Stimulated activated CD4-positive, alpha-beta T cell treated with anti-CD3 and anti-CD28 coated beads, TNF-alpha, amount 100 ng/mL, for 24 hours (primary cell): ENCODE data around the gene PCDHGA1.
"Not testable (repeated sequence)": the region's sequence is repeated elsewhere in the genome, so short reads cannot be mapped to it uniquely, and the experiment has no call there.

Experiments used
- DNase-seq, 3 experiments: peaks; one replicate each; pipeline ENCODE4 v3.0.0-alpha.2; 2020; ENCODE audit warnings: low read depth in 3 of 3

Gene PCDHGA1

DNA sequence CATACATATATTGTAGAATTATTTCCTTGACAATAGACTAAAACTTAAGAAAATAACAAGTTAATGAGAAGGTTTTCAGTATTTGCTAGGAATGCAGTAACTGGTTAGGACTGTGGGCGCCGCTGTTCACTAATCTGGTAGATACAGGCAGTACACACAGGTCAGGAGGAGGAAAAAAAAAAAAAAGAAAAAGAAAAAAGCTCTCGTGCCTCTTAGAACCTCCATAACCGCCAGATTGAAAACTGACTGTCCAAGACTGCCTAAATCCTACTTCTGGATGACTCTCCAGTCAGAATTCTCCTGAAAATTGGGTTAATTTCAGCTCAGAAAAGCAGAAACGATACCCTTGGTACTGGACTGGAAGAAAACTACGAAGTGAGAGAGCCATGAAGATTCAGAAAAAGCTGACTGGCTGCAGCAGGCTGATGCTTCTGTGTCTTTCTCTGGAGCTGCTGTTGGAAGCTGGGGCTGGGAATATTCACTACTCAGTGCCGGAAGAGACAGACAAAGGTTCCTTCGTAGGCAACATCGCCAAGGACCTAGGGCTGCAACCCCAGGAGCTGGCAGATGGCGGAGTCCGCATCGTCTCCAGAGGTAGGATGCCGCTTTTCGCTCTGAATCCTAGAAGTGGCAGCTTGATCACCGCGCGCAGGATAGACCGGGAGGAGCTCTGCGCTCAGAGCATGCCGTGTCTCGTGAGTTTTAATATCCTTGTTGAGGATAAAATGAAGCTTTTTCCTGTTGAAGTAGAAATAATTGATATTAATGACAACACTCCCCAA lies at the start of gene PCDHGA1:
Gene PCDHGA1, plus strand, starts transcription at position 216 of the 782 bp plus-strand sequence.
- DNase-seq: no peak

DNA sequence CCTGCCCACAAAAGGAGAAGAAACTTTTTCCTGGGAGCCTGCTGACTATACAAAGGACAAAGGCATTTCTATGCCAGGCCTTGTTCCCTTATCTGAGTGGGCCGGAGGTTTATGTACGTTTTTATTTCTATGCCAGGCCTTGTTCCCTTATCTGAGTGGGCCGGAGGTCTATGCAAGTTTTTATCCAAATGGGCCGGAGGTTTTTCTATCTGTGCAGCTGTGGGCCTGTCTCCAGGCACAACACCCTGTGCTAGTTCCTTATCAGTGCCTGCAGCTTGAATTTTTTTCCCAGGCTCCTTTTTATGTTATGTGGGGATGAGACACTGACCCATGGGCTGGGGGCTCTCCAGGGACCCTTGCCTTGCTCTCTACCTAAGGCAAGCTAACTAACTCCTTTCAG lies 31.9 kb upstream of the PCDHGA1 start:
- no peak for DNase-seq

DNA sequence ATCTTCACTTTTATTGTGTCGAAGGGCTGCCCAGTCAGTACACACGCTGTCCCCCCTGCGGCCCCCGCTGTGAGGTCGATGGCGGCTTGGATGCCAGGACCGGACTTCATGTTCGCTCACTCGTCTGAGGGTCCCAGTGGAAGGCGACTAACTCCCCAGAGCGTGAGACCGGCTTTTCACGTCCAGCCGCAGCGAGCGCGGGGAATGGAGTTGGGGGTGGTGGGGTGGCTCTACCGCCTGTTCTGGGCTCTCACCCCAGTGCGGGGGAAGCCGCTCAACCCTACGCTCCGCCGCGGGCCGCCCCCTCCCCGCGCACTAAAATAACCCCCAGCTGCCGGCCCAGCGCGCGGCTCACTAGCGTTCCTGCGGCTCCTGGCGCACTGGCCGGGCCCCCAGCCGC lies 26.6 kb upstream of the PCDHGA1 start, which contains the start of gene SLC25A2:
Gene SLC25A2, minus strand, starts transcription at position 294 of the 400 bp plus-strand sequence. Its CDS starts 184 bp downstream, at position 110.
- DNase-seq: no peak

DNA sequence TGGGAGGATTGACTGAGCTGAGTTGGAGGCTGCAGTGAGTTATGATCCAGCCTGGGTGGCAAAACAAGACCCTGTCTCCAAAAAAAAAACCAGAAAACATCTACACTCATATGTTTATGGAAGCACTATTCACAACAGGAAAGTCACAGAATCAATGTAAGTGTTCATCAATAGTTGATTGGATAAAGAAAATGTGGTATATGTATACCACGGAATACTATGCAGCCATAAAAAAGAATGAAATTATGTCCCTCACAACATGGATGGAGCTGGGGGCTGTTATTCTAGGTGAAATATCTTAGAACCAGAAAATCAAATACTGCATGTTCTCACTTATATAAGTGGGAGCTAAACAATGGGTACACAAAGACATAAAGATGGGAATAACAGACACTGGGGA lies 23.7 kb upstream of the PCDHGA1 start:
- DNase-seq: no peak

DNA sequence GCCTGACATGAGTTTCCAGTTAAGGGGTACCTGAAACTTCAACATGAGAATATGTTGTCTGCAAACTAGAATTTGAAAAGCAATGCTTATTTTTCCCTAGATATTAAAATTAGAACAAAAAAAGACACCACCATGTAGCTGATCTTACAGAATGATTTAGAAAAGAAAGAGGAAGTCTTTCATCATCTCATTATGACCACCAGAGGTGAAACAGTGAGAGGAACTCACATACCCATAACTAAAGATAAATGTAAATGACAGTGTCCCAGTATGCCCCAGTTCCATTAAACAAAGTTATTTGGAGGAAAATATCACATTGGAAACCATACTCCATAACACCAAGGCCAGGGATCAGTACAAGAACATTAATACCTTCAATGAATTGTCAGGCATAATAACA lies 16.6 kb upstream of the PCDHGA1 start:
- DNase-seq: no peak

DNA sequence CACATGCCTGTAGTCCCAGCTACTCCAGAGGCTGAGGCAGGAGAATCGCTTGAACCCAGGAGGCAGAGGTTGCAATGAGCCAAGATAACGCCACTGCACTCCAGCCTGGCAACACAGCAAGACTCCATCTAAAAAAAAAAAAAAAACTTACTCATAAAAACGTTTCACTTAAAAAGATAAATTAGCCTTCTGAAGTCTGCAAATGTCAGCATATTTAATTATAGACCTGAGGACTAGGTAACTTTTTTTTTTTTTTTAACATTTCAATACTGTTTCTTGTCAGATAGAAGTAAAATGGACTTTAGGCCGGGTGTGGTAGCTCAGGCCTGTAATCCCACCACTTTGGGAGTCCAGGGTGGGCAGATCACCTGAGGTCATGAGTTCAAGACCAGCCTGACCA lies 13.4 kb upstream of the PCDHGA1 start:
- not testable (repeated sequence) for DNase-seq

DNA sequence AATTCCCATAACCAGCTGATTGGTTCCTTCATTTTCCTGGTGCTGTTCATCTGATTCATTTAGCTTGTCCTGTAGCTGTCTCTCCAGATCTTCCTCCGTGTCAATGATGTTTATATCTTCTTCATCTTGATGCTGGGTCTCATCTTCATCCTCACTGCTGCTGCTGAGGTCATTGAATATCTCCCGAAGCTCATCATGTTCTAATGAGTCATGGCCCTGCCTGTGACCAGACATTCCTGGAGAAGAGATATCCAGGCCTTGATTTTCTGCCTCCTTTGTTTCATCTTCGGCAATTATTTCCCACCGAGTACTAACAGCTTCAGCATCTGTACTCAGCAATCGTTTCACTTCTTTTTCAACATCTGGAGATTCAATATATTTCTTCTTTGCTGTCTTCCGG lies 11.1 kb upstream of the PCDHGA1 start:
- DNase-seq: no peak

DNA sequence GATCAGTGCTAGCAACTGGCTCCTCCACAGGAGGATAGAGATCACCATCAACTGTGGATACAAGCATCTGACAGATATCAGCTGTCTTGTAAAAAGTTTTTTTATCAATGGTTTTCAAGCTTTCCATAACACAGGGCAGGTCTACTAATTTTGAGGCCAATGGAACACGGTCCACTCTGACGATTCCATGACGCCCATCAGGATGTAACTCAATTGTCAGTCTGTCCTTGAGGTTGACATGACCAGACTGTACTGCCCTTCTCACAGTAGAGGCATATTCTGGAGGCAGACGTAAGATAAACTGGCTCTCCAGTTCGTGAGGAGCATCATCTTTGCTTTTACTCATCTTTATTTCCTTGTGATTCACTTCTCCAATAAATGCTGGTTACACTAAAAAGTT lies 10.6 kb upstream of the PCDHGA1 start:
- DNase-seq: no peak

DNA sequence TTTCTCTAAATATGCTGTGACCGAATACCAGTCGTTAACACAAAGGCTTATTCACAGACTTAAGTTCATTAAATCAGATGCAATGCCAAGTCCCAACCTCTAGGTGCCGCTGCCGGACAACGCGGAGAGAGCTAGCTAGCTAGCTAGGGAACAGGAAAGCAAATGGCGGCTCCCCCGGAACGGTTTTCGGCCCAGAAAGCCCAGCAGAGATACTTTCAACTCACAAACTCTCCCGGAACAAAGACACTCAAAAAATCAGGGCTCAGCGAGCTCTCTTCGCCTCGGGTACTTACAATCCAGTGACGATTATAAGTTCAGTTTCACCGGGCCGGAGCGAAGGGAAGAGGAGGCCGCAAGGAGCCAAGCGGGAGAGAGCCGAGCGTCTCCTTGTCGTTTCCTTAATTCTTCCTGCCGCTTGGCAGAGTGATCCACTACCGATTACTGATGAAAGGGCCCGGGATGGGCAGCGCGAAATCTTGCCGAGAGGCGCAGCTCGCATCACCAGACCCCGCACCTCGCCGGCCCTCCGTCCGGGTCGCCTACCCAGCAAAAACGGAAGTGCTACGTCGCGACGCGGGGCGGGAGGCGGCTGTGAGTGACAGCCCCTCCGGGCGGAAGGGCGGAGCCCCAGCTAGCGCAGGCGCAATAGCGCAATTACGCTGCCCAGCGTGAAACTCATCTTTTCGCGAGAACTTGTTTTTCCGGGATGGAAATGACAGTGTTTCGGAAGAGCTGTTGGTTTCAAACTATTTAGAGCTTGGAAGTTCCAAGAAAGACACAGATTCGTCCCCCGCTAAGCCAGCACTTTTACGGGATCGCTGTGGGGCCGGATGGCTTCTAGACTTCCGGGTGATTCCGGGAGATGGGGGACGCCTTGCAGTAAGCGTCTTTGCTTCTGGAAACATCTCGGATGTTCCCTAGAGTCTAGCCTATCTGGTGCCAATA lies 9.8 kb upstream of the PCDHGA1 start, which contains the start of gene TAF7:
Gene TAF7, minus strand, starts transcription at position 560 of the 945 bp plus-strand sequence. CDS start 740 bp downstream, outside the sequence.
- peak; percentile 85 to 90 (median 86) for DNase-seq

DNA sequence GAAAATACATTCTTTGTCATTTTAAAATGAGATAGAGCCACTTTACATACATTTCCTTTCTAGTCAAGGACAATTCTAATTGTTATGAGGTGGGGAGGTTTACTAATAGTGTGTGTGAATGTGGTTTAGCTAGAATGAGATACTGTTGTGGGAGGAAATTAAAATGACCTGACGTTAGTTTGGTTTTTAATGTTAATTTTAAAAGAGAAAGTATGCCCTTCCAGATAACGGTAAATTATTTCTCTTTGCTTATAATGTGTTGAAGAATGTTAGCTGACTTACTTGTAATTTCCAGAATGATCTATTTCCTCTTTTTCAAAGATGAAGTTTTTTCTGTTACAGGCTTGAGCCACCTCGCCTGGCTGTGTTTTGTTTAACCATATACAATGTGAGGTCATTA lies 8.1 kb upstream of the PCDHGA1 start:
- DNase-seq: no peak

DNA sequence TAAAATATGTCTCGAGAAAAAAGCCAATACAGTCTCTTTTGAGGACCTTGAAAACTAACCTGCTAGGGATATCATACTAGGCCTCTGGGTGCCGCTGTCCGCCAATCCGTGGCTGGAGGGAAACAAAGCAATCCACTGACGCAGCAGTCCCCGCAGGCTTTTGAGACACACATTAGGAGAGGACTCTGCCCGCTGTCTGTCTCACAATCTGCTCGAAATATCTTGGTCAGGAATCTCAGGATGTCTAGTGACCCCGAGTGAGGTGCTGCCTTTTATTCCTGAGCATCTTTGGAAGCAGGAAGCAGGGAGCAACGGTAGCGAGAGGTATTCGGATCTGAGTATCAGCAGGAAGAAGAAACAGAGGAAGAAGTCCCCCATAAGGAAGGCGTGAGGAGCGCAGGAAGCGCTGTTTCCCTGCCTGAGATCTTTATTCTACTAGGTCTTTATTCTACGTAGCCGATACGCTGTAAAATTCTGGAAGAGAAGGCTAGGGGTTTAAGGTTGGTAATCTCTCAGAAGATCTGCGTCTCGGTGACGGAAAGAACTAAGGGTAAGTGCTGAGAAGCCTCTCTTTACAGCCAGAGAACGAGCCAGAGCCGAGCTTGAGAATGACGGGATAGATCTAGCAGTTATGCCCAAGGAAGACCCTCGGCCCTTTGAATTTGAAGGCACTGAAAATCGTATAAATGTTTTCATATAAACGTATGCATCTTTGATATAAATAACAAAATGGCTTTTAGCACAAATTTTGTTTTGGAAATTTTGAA lies 4.0 kb upstream of the PCDHGA1 start:
- DNase-seq: peak; percentile 28 to 63 (median 43)

DNA sequence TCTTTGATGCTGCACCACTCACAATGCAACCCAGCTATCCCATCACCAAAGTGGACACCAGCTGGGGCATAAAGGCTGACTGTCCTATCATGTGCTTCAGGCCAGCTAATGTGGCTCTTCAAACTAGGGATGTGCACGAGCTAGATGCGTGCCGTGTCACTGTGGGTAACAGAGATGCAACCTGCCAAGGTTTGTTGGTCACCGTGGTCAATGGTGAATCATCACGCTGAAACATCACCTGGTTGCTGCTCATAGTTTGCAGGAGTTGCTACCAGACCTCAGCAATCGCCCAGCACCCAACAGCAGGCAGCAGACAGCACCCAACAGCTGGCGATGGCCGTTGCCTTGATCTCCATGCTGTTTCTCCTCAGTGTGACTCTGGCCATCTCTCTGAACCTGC lies 2.1 kb upstream of the PCDHGA1 start:
- no peak for DNase-seq

DNA sequence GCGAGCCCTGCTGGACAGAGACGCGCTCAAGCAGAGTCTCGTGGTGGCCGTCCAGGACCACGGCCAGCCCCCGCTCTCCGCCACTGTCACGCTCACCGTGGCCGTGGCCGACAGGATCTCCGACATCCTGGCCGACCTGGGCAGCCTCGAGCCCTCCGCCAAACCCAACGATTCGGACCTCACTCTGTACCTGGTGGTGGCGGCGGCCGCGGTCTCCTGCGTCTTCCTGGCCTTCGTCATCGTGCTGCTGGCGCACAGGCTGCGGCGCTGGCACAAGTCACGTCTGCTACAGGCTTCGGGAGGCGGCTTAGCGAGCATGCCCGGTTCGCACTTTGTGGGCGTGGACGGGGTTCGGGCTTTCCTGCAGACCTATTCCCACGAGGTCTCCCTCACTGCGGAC lies 2.3 kb downstream of the PCDHGA1 start:
- not testable (repeated sequence) for DNase-seq

DNA sequence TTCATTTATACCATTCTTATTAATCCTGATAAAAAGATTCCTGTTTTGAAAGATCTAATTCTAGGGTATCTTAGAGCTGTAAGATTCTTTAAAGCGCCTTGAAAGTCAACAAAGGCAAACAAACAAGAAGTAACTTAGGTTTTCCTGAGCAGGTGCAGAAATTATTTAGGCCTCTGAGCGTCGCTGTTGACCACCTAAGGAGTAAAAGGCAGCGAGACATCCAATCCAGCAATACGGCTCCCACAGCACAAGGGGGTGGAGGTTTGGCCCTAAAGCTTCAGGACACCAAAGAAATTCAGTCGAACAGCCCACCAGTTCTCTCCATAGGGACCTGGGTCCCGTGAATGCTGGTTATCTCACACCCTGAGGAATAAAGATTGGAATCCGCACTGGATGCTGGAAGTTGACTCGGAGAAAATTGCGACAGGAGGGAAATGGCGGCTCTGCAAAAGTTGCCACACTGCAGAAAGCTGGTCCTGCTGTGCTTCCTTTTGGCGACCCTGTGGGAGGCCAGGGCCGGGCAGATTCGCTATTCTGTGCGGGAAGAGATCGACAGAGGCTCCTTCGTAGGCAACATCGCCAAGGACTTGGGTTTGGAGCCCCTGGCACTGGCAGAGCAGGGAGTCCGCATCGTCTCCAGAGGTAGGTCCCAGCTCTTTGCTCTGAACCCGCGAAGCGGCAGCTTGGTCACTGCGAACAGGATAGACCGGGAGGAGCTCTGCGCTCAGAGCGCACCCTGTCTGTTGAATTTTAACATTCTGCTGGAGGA lies 8.4 kb downstream of the PCDHGA1 start, which contains the start of gene PCDHGA2:
Gene PCDHGA2, plus strand, starts transcription at position 223 of the 769 bp plus-strand sequence.
- DNase-seq: no peak

DNA sequence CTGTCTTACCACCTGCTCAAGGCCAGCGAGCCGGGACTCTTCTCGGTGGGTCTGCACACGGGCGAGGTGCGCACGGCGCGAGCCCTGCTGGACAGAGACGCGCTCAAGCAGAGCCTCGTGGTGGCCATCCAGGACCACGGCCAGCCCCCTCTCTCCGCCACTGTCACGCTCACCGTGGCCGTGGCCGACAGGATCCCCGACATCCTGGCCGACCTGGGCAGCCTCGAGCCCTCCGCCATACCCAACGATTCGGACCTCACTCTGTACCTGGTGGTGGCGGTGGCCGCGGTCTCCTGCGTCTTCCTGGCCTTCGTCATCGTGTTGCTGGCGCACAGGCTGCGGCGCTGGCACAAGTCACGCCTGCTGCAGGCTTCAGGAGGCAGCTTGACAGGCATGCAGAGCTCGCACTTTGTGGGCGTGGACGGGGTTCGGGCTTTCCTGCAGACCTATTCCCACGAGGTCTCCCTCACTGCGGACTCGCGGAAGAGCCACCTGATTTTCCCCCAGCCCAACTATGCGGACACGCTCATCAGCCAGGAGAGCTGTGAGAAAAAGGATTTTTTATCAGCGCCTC lies 10.6 kb downstream of the PCDHGA1 start:
- not testable (repeated sequence) for DNase-seq

DNA sequence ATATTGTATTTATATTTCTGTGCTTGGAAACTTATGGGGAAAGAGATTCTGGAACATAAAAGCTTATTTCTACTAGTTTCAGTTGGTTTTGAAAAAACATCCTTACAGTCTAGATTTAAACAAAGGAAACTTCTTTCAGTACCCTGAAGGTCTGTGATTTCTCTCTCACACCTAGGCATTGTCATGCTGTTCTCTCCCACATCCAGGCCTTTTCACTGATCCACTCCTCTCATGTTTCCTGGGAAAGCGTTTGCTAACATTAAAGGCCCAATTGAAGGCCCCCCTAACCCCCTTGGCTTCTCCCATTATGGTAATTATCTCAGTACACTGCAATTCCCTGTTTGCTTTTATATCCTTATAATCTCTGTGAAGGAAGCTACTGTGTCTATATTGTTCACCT lies 12.5 kb downstream of the PCDHGA1 start:
- no peak for DNase-seq

DNA sequence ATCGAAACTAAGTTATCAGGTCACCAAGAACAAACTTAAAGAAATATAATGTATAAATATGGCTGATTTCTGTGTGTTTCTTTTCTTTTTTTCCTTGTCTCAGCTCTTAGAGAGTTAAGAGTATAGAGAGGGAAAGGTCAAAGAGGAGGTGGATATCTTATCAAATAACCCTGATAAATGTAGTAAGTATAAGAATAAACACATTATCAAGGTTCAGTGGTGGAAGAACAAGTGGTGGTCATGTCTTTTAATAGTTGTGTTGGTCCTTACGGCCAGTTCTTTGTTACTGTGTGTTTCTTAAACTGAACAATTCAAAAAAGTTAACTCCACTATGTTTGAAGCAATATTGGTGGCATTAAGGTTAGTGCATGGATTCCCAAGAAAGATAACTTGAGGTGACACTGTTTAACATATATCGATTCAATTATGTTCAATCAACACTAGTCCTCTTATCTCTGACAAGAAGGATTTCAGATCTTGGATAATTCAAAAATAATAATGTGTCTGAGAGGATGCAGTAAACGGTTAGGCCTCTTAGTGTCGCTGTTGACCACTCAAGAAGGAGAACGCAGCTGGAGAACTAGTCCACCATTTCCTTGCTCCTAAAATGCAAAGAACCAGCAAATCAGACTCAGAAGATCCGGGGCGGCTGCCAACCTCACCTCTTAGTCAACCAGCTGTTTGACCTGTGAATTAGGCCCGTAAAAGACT lies 13.1 kb downstream of the PCDHGA1 start, which contains the start of gene PCDHGA3:
Gene PCDHGA3, plus strand, starts transcription at position 588 of the 711 bp plus-strand sequence. CDS start 205 bp downstream, outside the sequence.
- no peak for DNase-seq

DNA sequence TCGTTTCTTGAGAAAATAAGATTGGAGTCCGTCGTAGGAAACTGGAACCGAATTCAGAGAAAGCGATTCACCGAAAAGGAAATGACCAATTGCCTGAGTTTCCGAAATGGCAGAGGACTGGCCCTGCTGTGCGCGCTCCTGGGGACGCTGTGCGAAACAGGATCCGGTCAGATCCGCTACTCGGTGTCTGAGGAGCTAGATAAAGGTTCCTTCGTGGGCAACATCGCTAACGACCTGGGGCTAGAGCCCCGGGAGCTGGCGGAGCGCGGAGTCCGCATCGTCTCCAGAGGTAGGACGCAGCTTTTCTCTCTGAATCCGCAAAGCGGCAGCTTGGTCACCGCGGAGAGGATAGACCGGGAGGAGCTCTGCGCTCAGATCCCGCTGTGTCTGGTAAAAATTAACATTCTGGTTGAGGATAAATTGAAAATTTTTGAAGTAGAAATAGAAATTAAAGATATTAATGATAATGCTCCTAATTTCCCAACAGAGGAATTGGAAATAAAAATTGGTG lies 13.7 kb downstream of the PCDHGA1 start:
- no peak for DNase-seq

DNA sequence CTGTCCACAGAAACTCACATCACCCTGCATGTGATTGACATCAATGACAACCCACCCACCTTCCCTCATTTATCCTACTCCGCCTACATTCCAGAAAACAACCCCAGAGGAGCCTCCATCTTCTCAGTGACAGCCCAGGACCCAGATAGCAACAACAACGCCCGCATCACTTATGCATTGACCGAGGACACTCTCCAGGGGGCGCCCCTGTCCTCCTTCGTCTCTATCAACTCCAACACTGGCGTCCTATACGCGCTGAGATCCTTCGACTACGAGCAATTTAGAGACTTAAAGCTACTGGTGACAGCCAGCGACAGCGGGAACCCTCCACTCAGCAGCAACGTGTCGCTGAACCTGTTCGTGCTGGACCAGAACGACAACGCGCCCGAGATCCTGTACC lies 15.0 kb downstream of the PCDHGA1 start:
- no peak for DNase-seq
